ENCODE data around the gene NACC1. TPM values are rescaled to one million over a fixed set of nuclear protein-coding genes. Genes with fewer than 3 reads are reported as not detected.

The NACC1 gene
- total and polyA plus RNA-seq, 2 of the 8 experiments (the other 6 are each of a cell fraction or from before 2014, with no cell fraction given), result 234 to 301 TPM

DNA sequence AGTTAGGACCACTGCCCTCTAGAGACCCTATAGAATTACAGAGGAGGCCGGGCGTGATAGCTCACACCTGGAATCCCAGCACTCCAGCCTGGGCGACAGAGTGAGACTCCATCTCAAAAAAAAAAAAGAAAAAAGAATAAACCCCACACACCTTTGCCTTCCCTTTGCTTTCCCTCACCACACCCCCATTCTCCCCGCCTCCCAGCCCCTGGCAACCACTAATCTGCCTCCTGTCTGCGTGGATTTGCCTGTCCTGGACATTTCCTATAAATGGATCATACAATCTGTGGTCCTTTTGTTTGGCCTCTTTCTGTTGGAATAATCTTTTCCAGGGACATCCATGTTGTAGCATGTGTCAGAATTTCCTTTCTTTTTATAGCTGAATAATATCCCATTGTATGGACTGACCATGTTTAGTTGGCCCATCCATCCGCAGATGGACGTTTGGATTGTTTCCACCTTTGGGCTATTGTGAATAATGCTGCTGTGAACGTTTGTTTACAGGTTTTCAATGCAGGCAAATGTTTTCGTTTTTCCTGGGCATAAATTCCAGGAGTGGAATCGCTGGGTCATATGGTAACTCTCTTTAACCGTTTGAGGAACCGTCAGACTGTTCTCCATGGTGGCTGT, 15.3 kb downstream of the NACC1 start:
- no peaks in the 10 kb centered on the region for H3K9me3 ChIP-seq (ENCODE audit: insufficient read depth in 2 of 2, low read depth in 1 of 2, low read length in 1 of 2)
- peaks cover 40% of the 10 kb centered on the region for H3K79me1 ChIP-seq (ENCODE audit: low read depth, low read length)
- H2BK5ac ChIP-seq (ENCODE audit: low read depth, low read length), result no peak overlapping the region
- no peak overlapping the region for H2BK120ac ChIP-seq (replicated peaks; ENCODE audit: low read depth, low read length)
- no peak overlapping the region for H3K27ac ChIP-seq (ENCODE audit: low read depth, low read length)
- no peak overlapping the region for H4K91ac ChIP-seq (replicated peaks; ENCODE audit: insufficient read length, low read length)
- peaks cover 0 to 4% (median 0%) of the 10 kb centered on the region in 4 experiments; a peak in 1 of 7 replicates for H3K4me1 ChIP-seq (replicated peaks in 1 of 4; ENCODE audit: control insufficient read depth in 3 of 4, insufficient read depth in 4 of 4, low read length in 3 of 4)
- DNase-seq (ENCODE audit: low read depth in 1 of 2, low spot score in 2 of 2) (no peak), FAIRE-seq (no peak)
- ChIA-PET POLR2A (ENCODE audit: partially characterized antibody) (interaction anchor here (0.7 to 14.8 kb wide), 7 partner anchors 9 to 40 kb away, joined by 3 to 228 read pairs (median 7); partner anchors contain the start of genes NACC1 and TRMT1), CTCF (ENCODE audit: partially characterized antibody) (interaction anchor here (0.7 to 1.0 kb wide), 2 partner anchors 14 to 193 kb away, joined by 3 read pairs; no protein-coding TSS in a partner anchor)
- no peak overlapping the region; a peak in 1 of 7 replicates for H3K9ac ChIP-seq (replicated peaks in 1 of 4; ENCODE audit: extremely low read depth in 1 of 4, low read depth in 3 of 4, low read length in 3 of 4)
- TF ChIP-seq FOSL1 (IDR thresholded peaks at IDR 0.05; ENCODE audit: insufficient read depth, low read depth, low read length) (no peak), SAP30 (IDR thresholded peaks at IDR 0.05; ENCODE audit: insufficient read depth, insufficient replicate concordance, low read length) (no peak), NRF1 (IDR thresholded peaks at IDR 0.05; ENCODE audit: low read depth, low read length) (no peak), RAD21 (IDR thresholded peaks at IDR 0.05 in 1 of 2, conservative IDR thresholded peaks at IDR 0.05 in 1 of 2; ENCODE audit: low read depth in 2 of 2, low read length in 2 of 2) (no peak), CBX8 (IDR thresholded peaks at IDR 0.05; ENCODE audit: borderline replicate concordance, low read depth, low read length) (no peak), CBX5 (IDR thresholded peaks at IDR 0.05; ENCODE audit: low read depth, low read length) (no peak), HDAC2 (IDR thresholded peaks at IDR 0.05; ENCODE audit: borderline replicate concordance in 1 of 2, low read depth in 2 of 2, low read length in 2 of 2) (no peak), MAFK (IDR thresholded peaks at IDR 0.05; ENCODE audit: low read depth, low read length) (no peak)
- H4K20me1 ChIP-seq (replicated peaks in 1 of 2; ENCODE audit: control insufficient read depth in 1 of 2, insufficient read depth in 2 of 2, low read length in 2 of 2), result peaks cover 43 to 61% of the 10 kb centered on the region in 2 experiments
- no peak overlapping the region for H4K8ac ChIP-seq (ENCODE audit: extremely low read depth, insufficient read depth, low read length)
- H3K4me3 ChIP-seq (ENCODE audit: extremely low read depth in 1 of 4, insufficient read depth in 2 of 4, low read depth in 3 of 4, low read length in 4 of 4), result no peak overlapping the region
- no peak overlapping the region for H4K5ac ChIP-seq (ENCODE audit: insufficient read length, low read depth, low read length)
- H3K79me2 ChIP-seq (ENCODE audit: control insufficient read depth in 1 of 2, insufficient read depth in 2 of 2, low read length in 2 of 2), result peaks cover 9 to 64% of the 10 kb centered on the region in 2 experiments; a peak in 3 of 4 replicates
- H2BK12ac ChIP-seq (ENCODE audit: low read depth, low read length), result no peak overlapping the region
- no peaks in the 10 kb centered on the region for H3K23me2 ChIP-seq (ENCODE audit: low read depth, low read length)
- no peak overlapping the region for H3K23ac ChIP-seq (ENCODE audit: insufficient read length)
- H2BK20ac ChIP-seq (ENCODE audit: low read length), result no peak overlapping the region
- H3K4me2 ChIP-seq (ENCODE audit: insufficient read depth in 1 of 2, low read depth in 2 of 2, low read length in 2 of 2), result no peak overlapping the region
- H3K36me3 ChIP-seq (ENCODE audit: control insufficient read depth in 2 of 4, insufficient read depth in 4 of 4, low read length in 3 of 4), result peaks cover 7 to 49% (median 34%) of the 10 kb centered on the region in 4 experiments
- H2AK5ac ChIP-seq (ENCODE audit: low read depth, low read length), result no peak overlapping the region
- H2AFZ ChIP-seq (ENCODE audit: low read length), result no peak overlapping the region
- H3K27me3 ChIP-seq (replicated peaks in 1 of 4; ENCODE audit: control insufficient read depth in 3 of 4, extremely low read depth in 1 of 4, insufficient read depth in 3 of 4, low read length in 3 of 4), result no peaks in the 10 kb centered on the region
- H2BK15ac ChIP-seq (ENCODE audit: low read length), result no peak overlapping the region
- H3K14ac ChIP-seq (ENCODE audit: insufficient read length), result no peak overlapping the region
- H3K4ac ChIP-seq (replicated peaks; ENCODE audit: insufficient read length, low read depth, low read length), result no peak overlapping the region
- H3K56ac ChIP-seq (replicated peaks; ENCODE audit: insufficient read length, low read depth, low read length), result no peak overlapping the region
- no peak overlapping the region for H3K18ac ChIP-seq (ENCODE audit: extremely low read depth, low read length)
- WGBS, 2 experiments (ENCODE audit: extremely low coverage in 1 of 2, insufficient coverage in 1 of 2, insufficient read length in 1 of 2, insufficient replicate concordance in 2 of 2, low coverage in 1 of 2, low lambda C conversion rate in 2 of 2, missing lambda C conversion rate in 1 of 2), result 91% methylated on average over 12 of the region's 12 CpGs; no CpG with 5 or more reads in 1 of the 2 experiments

All from H1 (cell line).